ENCODE results near the gene DGKI. TPM values are rescaled to one million over a fixed set of nuclear protein-coding genes. Genes with fewer than 3 reads are reported as not detected.

The DGKI gene
- polyA plus RNA-seq, 1 donor: 1.6 TPM

GRCh38 chr7:137539111-137539715 lies 307.6 kb downstream of the DGKI start:
- DNase-seq: no peak

- DNase-seq: no peak
Observed at GRCh38 chr7:137538361-137538762, 308.4 kb downstream of the DGKI start.

- DNase-seq: no peak
Observed at GRCh38 chr7:137535579-137535978, 311.2 kb downstream of the DGKI start.

- DNase-seq: no peak
Observed at GRCh38 chr7:137531671-137532070, 315.1 kb downstream of the DGKI start.

- DNase-seq: no peak
Observed at GRCh38 chr7:137527634-137528033, 319.1 kb downstream of the DGKI start.

- DNase-seq: no peak
Observed at GRCh38 chr7:137523171-137523570, 323.6 kb downstream of the DGKI start.

- DNase-seq: no peak
Observed at GRCh38 chr7:137521451-137521850, 325.3 kb downstream of the DGKI start.

GRCh38 chr7:137519947-137520346 lies 326.8 kb downstream of the DGKI start:
- DNase-seq: no peak

GRCh38 chr7:137519181-137519691 lies 327.5 kb downstream of the DGKI start:
- no peak for DNase-seq

GRCh38 chr7:137513091-137513490 lies 333.7 kb downstream of the DGKI start:
- DNase-seq: no peak

GRCh38 chr7:137507096-137507495 lies 339.7 kb downstream of the DGKI start:
- no peak for DNase-seq

GRCh38 chr7:137506031-137506430 lies 340.7 kb downstream of the DGKI start:
- DNase-seq: no peak

GRCh38 chr7:137501562-137501961 lies 345.2 kb downstream of the DGKI start:
- DNase-seq: no peak

GRCh38 chr7:137492889-137493288 lies 353.9 kb downstream of the DGKI start:
- no peak for DNase-seq

GRCh38 chr7:137489880-137490279 lies 356.9 kb downstream of the DGKI start:
- no peak for DNase-seq

- DNase-seq: no peak
Observed at GRCh38 chr7:137488038-137488437, 358.7 kb downstream of the DGKI start.

- DNase-seq: no peak
Observed at GRCh38 chr7:137485818-137486217, 361.0 kb downstream of the DGKI start.

GRCh38 chr7:137484326-137484725 lies 362.4 kb downstream of the DGKI start:
- DNase-seq: no peak

- DNase-seq: no peak
Observed at GRCh38 chr7:137482466-137482865, 364.3 kb downstream of the DGKI start.

GRCh38 chr7:137480824-137481365 lies 365.9 kb downstream of the DGKI start:
- no peak for DNase-seq

GRCh38 chr7:137480401-137480800 lies 366.4 kb downstream of the DGKI start:
- no peak for DNase-seq

GRCh38 chr7:137476937-137477336 lies 369.8 kb downstream of the DGKI start:
- no peak for DNase-seq

- no peak for DNase-seq
Observed at GRCh38 chr7:137475966-137476365, 370.8 kb downstream of the DGKI start.

- no peak for DNase-seq
Observed at GRCh38 chr7:137474540-137475026, 372.2 kb downstream of the DGKI start.

Measured in left kidney (tissue), 2 donors.